Kidney (tissue), 14 donors: ENCODE results near the gene RPL10L. TPM values are rescaled to one million over a fixed set of nuclear protein-coding genes. Genes with fewer than 3 reads are reported as not detected.

Source experiments
- DNase-seq, 5 donors: peaks; one replicate each; pipeline ENCODE4 v3.0.0-alpha.2; 2013 to 2020
- FAIRE-seq: peaks from 2 replicates; lab custom pipeline; 2012; peaks lifted over from hg19 to GRCh38; lab: Jason Lieb, UNC
- H3K27ac ChIP-seq, 2 donors: one replicate each; pipeline ENCODE4 v1.7.0; 2013; ENCODE audit warnings: low read depth in 2 of 2, low read length in 2 of 2, inconsistent platforms in 1 of 2
- H3K27me3 ChIP-seq: one replicate; pipeline ENCODE4 v1.7.1; 2013; ENCODE audit warnings: low read length, inconsistent platforms; ENCODE audit not compliant: control insufficient read depth, insufficient read depth
- H3K36me3 ChIP-seq, 3 donors: one replicate each; pipeline versions ENCODE4 v1.7.0 to v1.7.1; 2013; ENCODE audit warnings: low read length in 3 of 3, control low read depth in 1 of 3, inconsistent platforms in 1 of 3; ENCODE audit not compliant: insufficient read depth in 3 of 3, control insufficient read depth in 2 of 3
- H3K4me1 ChIP-seq, 3 donors: one replicate each; pipeline versions ENCODE4 v1.7.0 to v1.7.1; 2013; ENCODE audit warnings: low read length in 3 of 3, inconsistent platforms in 1 of 3, low read depth in 1 of 3; ENCODE audit not compliant: control insufficient read depth in 2 of 3, insufficient read depth in 2 of 3
- H3K4me3 ChIP-seq, 3 donors: one replicate each; pipeline versions ENCODE4 v1.7.0 to v1.8.1; 2013; ENCODE audit warnings: low read length in 3 of 3, control low read depth in 1 of 3, inconsistent platforms in 1 of 3
- H3K9ac ChIP-seq, 3 donors: one replicate each; pipeline versions ENCODE4 v1.7.0 to v1.7.1; 2013; ENCODE audit warnings: low read length in 3 of 3, control low read depth in 1 of 3, inconsistent platforms in 1 of 3
- H3K9me3 ChIP-seq, 3 donors: one replicate each; pipeline versions ENCODE4 v1.7.0 to v1.7.1; 2013; ENCODE audit warnings: low read length in 3 of 3, control low read depth in 1 of 3, inconsistent platforms in 1 of 3; ENCODE audit not compliant: control insufficient read depth in 2 of 3, insufficient read depth in 1 of 3
- intact Hi-C: fragments of 100-400 bp; cut with DNase I; formaldehyde crosslinking; loops from one replicate; pipeline ENCODE4 v1.11.1; 2022
- polyA plus RNA-seq: library from polyadenylated mRNA; stranded (reverse); fragments of 350-450 nt; fragmentation: Illumina TruSeq; extraction: RNeasy Lipid Tissue Mini Kit (QIAGEN cat#74804); gene quantifications from one replicate; pipeline ENCODE4 v1.2.3, GENCODE V29; 2014; ENCODE audit warnings: low read depth, low replicate concordance; ENCODE audit not compliant: insufficient read depth
- total RNA-seq: library from RNA; stranded (reverse); fragmentation: NEBNext Ultra II Directional; extraction: Animal tissue kit (Norgen Biotek cat#: 25700); gene quantifications from one replicate; pipeline ENCODE4 v1.2.1, GENCODE V29; 2021
- TF ChIP-seq, protein P1 (sequence below): IDR thresholded peaks from 3 replicates; pipeline ENCODE4 v1.5.1; 2012; ENCODE audit warnings: mild to moderate bottlenecking, moderate library complexity, borderline replicate concordance; ENCODE audit not compliant: insufficient read depth; ENCODE audit errors: extremely low read depth
- donor health status: control.
- donor health status: control.
- donor health status: control.
- donor health status: control.
- donor health status: control.
- donor health status: DM: yes; HTN: yes; CAD: no.
- donor health status: Normal renal cell carcinoma (clear cell type).

RPL10L gene
- total and polyA plus RNA-seq, 2 donors from 2014 or later: not detected

GRCh38 chr14:46653031-46653755 lies 1.6 kb upstream of the RPL10L start:
- Histone ChIP-seq H3K4me1 (no peaks in the 10 kb centered on the region), H3K9me3 (peaks cover 0 to under 1% (median 0%) of the 10 kb centered on the region in 3 donors), H3K9ac (no peak overlapping the region), H3K27ac (no peak overlapping the region), H3K4me3 (no peak overlapping the region), H3K27me3 (no peaks in the 10 kb centered on the region), H3K36me3 (no peaks in the 10 kb centered on the region)
- intact Hi-C loops: no loop called here
- FAIRE-seq (no peak), DNase-seq (no peak)
- TF ChIP-seq, protein P1, sequence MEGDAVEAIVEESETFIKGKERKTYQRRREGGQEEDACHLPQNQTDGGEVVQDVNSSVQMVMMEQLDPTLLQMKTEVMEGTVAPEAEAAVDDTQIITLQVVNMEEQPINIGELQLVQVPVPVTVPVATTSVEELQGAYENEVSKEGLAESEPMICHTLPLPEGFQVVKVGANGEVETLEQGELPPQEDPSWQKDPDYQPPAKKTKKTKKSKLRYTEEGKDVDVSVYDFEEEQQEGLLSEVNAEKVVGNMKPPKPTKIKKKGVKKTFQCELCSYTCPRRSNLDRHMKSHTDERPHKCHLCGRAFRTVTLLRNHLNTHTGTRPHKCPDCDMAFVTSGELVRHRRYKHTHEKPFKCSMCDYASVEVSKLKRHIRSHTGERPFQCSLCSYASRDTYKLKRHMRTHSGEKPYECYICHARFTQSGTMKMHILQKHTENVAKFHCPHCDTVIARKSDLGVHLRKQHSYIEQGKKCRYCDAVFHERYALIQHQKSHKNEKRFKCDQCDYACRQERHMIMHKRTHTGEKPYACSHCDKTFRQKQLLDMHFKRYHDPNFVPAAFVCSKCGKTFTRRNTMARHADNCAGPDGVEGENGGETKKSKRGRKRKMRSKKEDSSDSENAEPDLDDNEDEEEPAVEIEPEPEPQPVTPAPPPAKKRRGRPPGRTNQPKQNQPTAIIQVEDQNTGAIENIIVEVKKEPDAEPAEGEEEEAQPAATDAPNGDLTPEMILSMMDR: no peak

- FAIRE-seq: no peak
- no peak for DNase-seq
- intact Hi-C loops: no loop called here
- TF ChIP-seq, protein P1: no peak
- Histone ChIP-seq H3K9ac (no peak overlapping the region), H3K27ac (no peak overlapping the region), H3K9me3 (no peaks in the 10 kb centered on the region), H3K36me3 (no peaks in the 10 kb centered on the region), H3K27me3 (no peaks in the 10 kb centered on the region), H3K4me3 (no peak overlapping the region), H3K4me1 (no peaks in the 10 kb centered on the region)
These were observed 4.8 kb downstream of the RPL10L start for GRCh38 chr14:46646796-46647195.

GRCh38 chr14:46626876-46627275 lies 24.7 kb downstream of the RPL10L start:
- TF ChIP-seq, protein P1: no peak
- Histone ChIP-seq H3K4me3 (no peak overlapping the region), H3K27ac (no peak overlapping the region), H3K27me3 (no peaks in the 10 kb centered on the region), H3K4me1 (no peaks in the 10 kb centered on the region), H3K9me3 (no peaks in the 10 kb centered on the region), H3K9ac (no peak overlapping the region), H3K36me3 (no peaks in the 10 kb centered on the region)
- intact Hi-C loops: no loop called here
- DNase-seq (no peak), FAIRE-seq (no peak)
